Measurements from ENCODE around the gene PRPF6. TPM values are rescaled to one million over a fixed set of nuclear protein-coding genes. Genes with fewer than 3 reads are reported as not detected.
A peak's percentile ranks its signal among the peaks of the same experiment; 100 is the strongest.
"Not testable (repeated sequence)": the region's sequence is repeated elsewhere in the genome, so short reads cannot be mapped to it uniquely, and the experiment has no call there.

PRPF6 gene
- polyA plus RNA-seq, 1 experiment: 38.5 TPM

GRCh38 chr20:64010711-64011237 is 29.8 kb downstream of the PRPF6 start:
- peak; percentile 26 for DNase-seq (ENCODE audit: low read depth, low spot score)
- peak overlapping the region; percentile 61 for H3K27ac ChIP-seq (ENCODE audit: low read depth, low read length)

GRCh38 chr20:64011366-64011779 is 30.4 kb downstream of the PRPF6 start:
- ChIA-PET CTCF (interaction anchor here (1.6 kb wide), 1 partner anchor 31 kb away, joined by 7 read pairs; the partner anchor contains the start of gene PRPF6), POLR2A (no interaction called here)
- Histone ChIP-seq H3K9me3 (ENCODE audit: control insufficient read depth, insufficient read depth, low read length) (peaks cover 10% of the 10 kb centered on the region), H3K27ac (ENCODE audit: low read depth, low read length) (peak overlapping the region; percentile 61), H3K4me3 (ENCODE audit: low read depth, low read length) (no peak overlapping the region), H3K27me3 (ENCODE audit: control insufficient read depth, insufficient read depth, low read length) (no peaks in the 10 kb centered on the region)
- DNase-seq (ENCODE audit: low read depth, low spot score): no peak
- TF ChIP-seq CTCF (IDR thresholded peaks at IDR 0.05; ENCODE audit: low read depth, low read length): no peak

More at GRCh38 chr20:64010711-64011237, 29.8 kb downstream of the PRPF6 start:
- H3K4me3 ChIP-seq (ENCODE audit: low read depth, low read length): no peak overlapping the region
- POLR2A ChIA-PET: interaction anchor here (1.3 kb wide), 1 partner anchor 28 kb away, joined by 4 read pairs; no protein-coding TSS in a partner anchor
- no peak for TF ChIP-seq CTCF (IDR thresholded peaks at IDR 0.05; ENCODE audit: low read depth, low read length)
- peaks cover 10% of the 10 kb centered on the region for H3K9me3 ChIP-seq (ENCODE audit: control insufficient read depth, insufficient read depth, low read length)
- CTCF ChIA-PET: interaction anchor here (1.6 kb wide), 1 partner anchor 30 kb away, joined by 7 read pairs; the partner anchor contains the start of gene PRPF6
- no peaks in the 10 kb centered on the region for H3K27me3 ChIP-seq (ENCODE audit: control insufficient read depth, insufficient read depth, low read length)

GRCh38 chr20:64012385-64013154 is 31.6 kb downstream of the PRPF6 start:
- H3K9me3 ChIP-seq (ENCODE audit: control insufficient read depth, insufficient read depth, low read length); H3K27ac ChIP-seq (ENCODE audit: low read depth, low read length); H3K4me3 ChIP-seq (ENCODE audit: low read depth, low read length); DNase-seq (ENCODE audit: low read depth, low spot score); POLR2A ChIA-PET; H3K27me3 ChIP-seq (ENCODE audit: control insufficient read depth, insufficient read depth, low read length); CTCF ChIA-PET: not testable (repeated sequence)

- ChIA-PET POLR2A (no interaction called here), CTCF (no interaction called here)
- DNase-seq (ENCODE audit: low read depth, low spot score): no peak
- Histone ChIP-seq H3K27me3 (ENCODE audit: control insufficient read depth, insufficient read depth, low read length) (no peaks in the 10 kb centered on the region), H3K9me3 (ENCODE audit: control insufficient read depth, insufficient read depth, low read length) (no peaks in the 10 kb centered on the region), H3K27ac (ENCODE audit: low read depth, low read length) (no peak overlapping the region), H3K4me3 (ENCODE audit: low read depth, low read length) (no peak overlapping the region)
- TF ChIP-seq CTCF (IDR thresholded peaks at IDR 0.05; ENCODE audit: low read depth, low read length): no peak
Observed at GRCh38 chr20:64015635-64016034, 34.7 kb downstream of the PRPF6 start.

GRCh38 chr20:64021124-64021975 is 40.4 kb downstream of the PRPF6 start:
- no peak for TF ChIP-seq CTCF (IDR thresholded peaks at IDR 0.05; ENCODE audit: low read depth, low read length)
- POLR2A ChIA-PET: interaction anchor here (0.7 kb wide), 1 partner anchor 339 kb away, joined by 3 read pairs; no protein-coding TSS in a partner anchor
- Histone ChIP-seq H3K4me3 (ENCODE audit: low read depth, low read length) (no peak overlapping the region), H3K9me3 (ENCODE audit: control insufficient read depth, insufficient read depth, low read length) (no peaks in the 10 kb centered on the region; the same call in 1 of the 2 replicates), H3K27me3 (ENCODE audit: control insufficient read depth, insufficient read depth, low read length) (no peaks in the 10 kb centered on the region), H3K27ac (ENCODE audit: low read depth, low read length) (no peak overlapping the region)
- CTCF ChIA-PET: no interaction called here
- DNase-seq (ENCODE audit: low read depth, low spot score): no peak
